Measurements from ENCODE around the gene VAV3.
"Not testable (repeated sequence)": the region's sequence is repeated elsewhere in the genome, so short reads cannot be mapped to it uniquely, and the experiment has no call there.

VAV3 gene

GRCh38 chr1:107670397-107671040, 294.5 kb downstream of the VAV3 start:
- DNase-seq = no peak

GRCh38 chr1:107669996-107670395, 295.0 kb downstream of the VAV3 start:
- no peak for DNase-seq

GRCh38 chr1:107668762-107669161, 296.2 kb downstream of the VAV3 start:
- DNase-seq = no peak

GRCh38 chr1:107666493-107666892, 298.5 kb downstream of the VAV3 start:
- DNase-seq = no peak

- DNase-seq = no peak
These were observed 299.7 kb downstream of the VAV3 start for GRCh38 chr1:107664982-107665925.

GRCh38 chr1:107662971-107663370, 302.0 kb downstream of the VAV3 start:
- DNase-seq = no peak

GRCh38 chr1:107661158-107661557, 303.8 kb downstream of the VAV3 start:
- DNase-seq = no peak

- no peak for DNase-seq
These were observed 305.0 kb downstream of the VAV3 start for GRCh38 chr1:107659961-107660360.

- no peak for DNase-seq
These were observed 307.6 kb downstream of the VAV3 start for GRCh38 chr1:107657356-107657755.

- DNase-seq = no peak
These were observed 311.2 kb downstream of the VAV3 start for GRCh38 chr1:107653765-107654164.

- DNase-seq = no peak
These were observed 312.0 kb downstream of the VAV3 start for GRCh38 chr1:107653005-107653404.

- not testable (repeated sequence) for DNase-seq
These were observed 314.2 kb downstream of the VAV3 start for GRCh38 chr1:107650825-107651224.

- peak; percentile 3 for DNase-seq
These were observed 316.0 kb downstream of the VAV3 start for GRCh38 chr1:107649023-107649422.

- no peak for DNase-seq
These were observed 316.9 kb downstream of the VAV3 start for GRCh38 chr1:107648071-107648470.

GRCh38 chr1:107647012-107647411, 318.0 kb downstream of the VAV3 start:
- DNase-seq = no peak

- no peak for DNase-seq
These were observed 321.2 kb downstream of the VAV3 start for GRCh38 chr1:107643766-107644165.

- DNase-seq = no peak
These were observed 324.8 kb downstream of the VAV3 start for GRCh38 chr1:107640207-107640606.

GRCh38 chr1:107637101-107637500, 327.9 kb downstream of the VAV3 start:
- no peak for DNase-seq

GRCh38 chr1:107633596-107633995, 331.4 kb downstream of the VAV3 start:
- no peak for DNase-seq

GRCh38 chr1:107626073-107626796, 338.7 kb downstream of the VAV3 start:
- no peak for DNase-seq

- DNase-seq = no peak
These were observed 339.5 kb downstream of the VAV3 start for GRCh38 chr1:107625405-107626029.

- DNase-seq = no peak
These were observed 341.5 kb downstream of the VAV3 start for GRCh38 chr1:107623431-107623830.

GRCh38 chr1:107622966-107623365, 342.0 kb downstream of the VAV3 start:
- no peak for DNase-seq

All from NCI-H748 treated with DMSO at 0.1 percent for 48 hours (cell line).